HUDEP-2 (cell line): ENCODE data around the gene FAIM2.

ENCODE experiments used
- DNase-seq, 76 experiments: peaks; one replicate each; lab custom pipeline; 2025; ENCODE audit not compliant: unreplicated experiment in 76 of 76; lab: John Stamatoyannopoulos, UW

The FAIM2 gene

GRCh38 chr12:49903700-49904423, at the start of gene FAIM2:
FAIM2 (minus strand) TSS chr12:49903900; CDS start chr12:49903792, 108 bp downstream.
- DNase-seq, result no peak

- no peak for DNase-seq
Measured at GRCh38 chr12:49953151-49953550, 49.5 kb upstream of the FAIM2 start.

- no peak for DNase-seq
Measured at GRCh38 chr12:49952391-49953055, 48.8 kb upstream of the FAIM2 start.

- no peak for DNase-seq
Measured at GRCh38 chr12:49951411-49952240, 47.9 kb upstream of the FAIM2 start.

- no peak for DNase-seq
Measured at GRCh38 chr12:49950273-49951251, 46.9 kb upstream of the FAIM2 start, which contains the start of gene AQP2. AQP2 (plus strand) TSS chr12:49950737; CDS start chr12:49950831, 94 bp downstream.

GRCh38 chr12:49949866-49950265, 46.2 kb upstream of the FAIM2 start:
- DNase-seq, result no peak

- peak in 1 of 76 experiments; percentile 23 for DNase-seq
Measured at GRCh38 chr12:49948866-49949845, 45.5 kb upstream of the FAIM2 start.

- no peak for DNase-seq
Measured at GRCh38 chr12:49947593-49948226, 44.0 kb upstream of the FAIM2 start.

- DNase-seq, result no peak
Measured at GRCh38 chr12:49946497-49946896, 42.8 kb upstream of the FAIM2 start.

- no peak for DNase-seq
Measured at GRCh38 chr12:49946086-49946485, 42.4 kb upstream of the FAIM2 start.

- DNase-seq, result peak in 63 of 76 experiments; percentile 9 to 79 (median 53)
Measured at GRCh38 chr12:49945394-49946080, 41.8 kb upstream of the FAIM2 start.

GRCh38 chr12:49944718-49945117, 41.0 kb upstream of the FAIM2 start:
- DNase-seq, result no peak

GRCh38 chr12:49944046-49944445, 40.3 kb upstream of the FAIM2 start:
- no peak for DNase-seq

- DNase-seq, result no peak
Measured at GRCh38 chr12:49943625-49943960, 39.9 kb upstream of the FAIM2 start.

- DNase-seq, result no peak
Measured at GRCh38 chr12:49942921-49943624, 39.4 kb upstream of the FAIM2 start.

GRCh38 chr12:49942512-49942893, 38.8 kb upstream of the FAIM2 start:
- DNase-seq, result no peak
